Esophagus mucosa (tissue), 1 donor: ENCODE results near the gene C16orf78. TPM values are rescaled to one million over a fixed set of nuclear protein-coding genes. Genes with fewer than 3 reads are reported as not detected.

ENCODE experiments used
- ATAC-seq: fragments of 200-7000 bp; cut with Tn5 transposase; one replicate; pipeline ENCODE4 v1.9.1; 2020
- total RNA-seq: library from RNA; stranded (reverse); gene quantifications from one replicate; pipeline ENCODE4 v1.2.4, GENCODE V29; 2023
- donor health status: DM: yes; HTN: yes; CAD: no.

The C16orf78 gene
- total RNA-seq, 1 donor from 2014 or later, result not detected

DNA sequence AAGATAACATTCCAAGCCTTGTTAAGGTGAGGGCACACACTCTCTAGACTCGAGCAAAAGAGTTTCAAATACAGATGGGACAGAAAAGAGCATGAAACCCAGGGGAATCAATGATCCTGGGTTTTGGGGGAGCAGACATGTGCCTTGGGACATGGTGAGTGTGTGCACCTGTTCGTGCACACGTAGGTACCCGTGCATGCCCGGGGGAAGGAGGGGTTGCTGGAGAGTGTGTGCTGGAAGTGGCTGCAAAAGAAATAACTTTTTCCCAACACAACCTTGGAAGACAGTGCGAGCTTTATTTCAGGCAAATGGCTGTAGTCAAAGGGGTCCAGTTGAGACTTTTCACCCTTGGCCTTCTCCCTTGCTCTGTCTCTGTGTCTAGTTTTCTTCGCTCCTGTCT lies 62.6 kb downstream of the C16orf78 start:
- ATAC-seq, result no peak

DNA sequence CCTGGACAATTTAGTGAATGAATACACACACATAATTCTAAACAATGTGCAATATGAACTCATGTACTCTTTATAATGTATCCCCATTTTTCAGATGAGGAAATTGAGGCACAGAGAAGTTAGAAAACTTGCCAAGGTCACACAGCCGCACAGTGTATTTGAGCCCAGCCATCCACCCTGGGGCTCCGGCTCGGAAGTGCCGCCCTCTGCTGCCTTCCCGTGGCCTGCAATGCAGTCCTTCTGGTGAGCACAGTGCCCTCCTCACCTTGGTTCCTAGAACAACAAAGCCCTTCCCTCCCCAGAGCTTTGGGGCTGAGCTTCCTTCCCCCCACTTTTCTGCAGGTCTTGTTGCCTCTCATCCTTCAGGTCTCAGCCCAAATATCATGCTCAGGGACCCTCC lies 63.7 kb downstream of the C16orf78 start:
- ATAC-seq, result no peak

GRCh38 chr16:49439050-49439449 lies 65.4 kb downstream of the C16orf78 start:
- no peak for ATAC-seq

DNA sequence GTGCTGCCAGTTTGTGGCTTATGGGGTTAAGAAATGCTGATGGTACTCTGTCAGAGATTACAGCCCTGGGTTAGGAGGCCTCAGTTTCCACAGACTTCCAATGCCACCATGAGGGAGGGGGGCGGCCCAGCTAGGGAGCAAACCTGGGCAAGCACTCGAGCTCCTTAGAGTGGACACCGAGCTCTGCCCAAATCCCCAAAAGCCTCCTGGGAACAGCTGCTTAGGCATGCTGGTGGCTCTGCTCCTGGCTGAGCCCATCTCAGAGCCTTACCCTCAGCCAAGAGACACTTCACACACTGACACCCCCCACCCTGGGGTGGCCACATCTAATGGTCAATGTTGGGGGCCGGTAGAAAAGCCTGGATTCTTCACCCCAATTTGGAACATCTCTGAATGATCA lies 66.1 kb downstream of the C16orf78 start:
- no peak for ATAC-seq

DNA sequence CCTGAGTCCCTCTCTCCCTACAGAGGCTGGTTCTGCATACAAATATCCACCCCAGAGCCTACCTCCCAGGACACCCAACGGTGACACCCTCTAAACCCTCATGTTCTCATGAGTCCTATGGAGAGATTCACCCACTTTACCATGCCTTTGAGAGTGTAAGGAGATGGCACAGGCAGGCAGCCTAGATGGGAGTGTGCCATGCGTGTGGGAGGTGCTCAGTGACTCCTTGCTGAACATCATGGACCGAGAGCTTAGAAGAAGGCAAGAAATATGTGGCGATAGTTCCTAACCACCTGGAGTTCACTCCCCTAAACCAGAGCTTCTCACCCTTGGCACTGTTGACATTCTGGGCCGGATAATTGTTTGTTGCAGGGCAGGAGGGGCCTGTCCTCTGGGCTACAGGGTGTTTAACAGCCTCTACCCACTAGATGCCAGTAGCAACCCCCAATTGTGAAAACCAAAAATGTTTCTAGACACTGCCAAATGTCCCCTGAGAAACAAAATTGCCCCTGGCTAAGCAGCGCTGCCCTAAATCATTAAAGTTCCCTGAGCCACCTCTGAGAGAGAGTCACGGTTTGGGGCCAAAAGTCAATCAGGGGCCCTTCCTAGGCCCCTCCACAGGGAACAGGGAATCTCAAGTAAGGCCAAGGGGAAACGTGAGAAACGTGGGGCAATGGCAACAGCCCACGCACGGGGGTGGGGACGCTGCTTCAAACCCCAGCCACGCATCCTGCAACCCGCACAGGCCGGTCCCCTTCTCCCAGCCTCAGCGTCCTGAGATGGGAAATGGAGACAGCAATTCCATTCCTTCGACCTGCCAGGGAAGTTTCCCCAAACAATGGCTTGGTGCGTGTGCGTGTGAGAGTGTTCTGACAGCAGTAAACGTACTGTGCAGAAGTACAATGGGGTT lies 66.8 kb downstream of the C16orf78 start:
- no peak for ATAC-seq

- ATAC-seq, result peak; percentile 49
Observed at GRCh38 chr16:49441366-49441780, 67.8 kb downstream of the C16orf78 start.

DNA sequence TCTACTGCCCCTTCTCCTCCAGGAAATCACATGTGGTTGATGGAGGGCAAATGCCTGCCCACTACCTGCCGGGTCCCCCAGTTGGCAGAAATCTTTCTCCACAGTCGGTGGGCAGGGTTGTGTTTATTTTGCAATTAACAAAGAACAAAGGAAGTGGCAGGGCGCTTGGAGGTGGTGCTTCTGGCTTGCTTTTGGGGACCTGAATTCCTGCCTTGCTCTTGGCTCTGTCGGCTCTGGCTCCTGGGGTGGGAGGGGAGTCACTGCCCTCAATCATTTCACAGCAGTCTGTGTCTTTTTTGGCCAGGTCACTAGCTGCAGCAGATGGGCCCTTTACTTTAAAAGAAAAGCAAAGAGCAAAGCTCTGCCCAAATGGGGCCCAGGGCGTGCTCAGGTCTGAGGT lies 69.2 kb downstream of the C16orf78 start:
- no peak for ATAC-seq

DNA sequence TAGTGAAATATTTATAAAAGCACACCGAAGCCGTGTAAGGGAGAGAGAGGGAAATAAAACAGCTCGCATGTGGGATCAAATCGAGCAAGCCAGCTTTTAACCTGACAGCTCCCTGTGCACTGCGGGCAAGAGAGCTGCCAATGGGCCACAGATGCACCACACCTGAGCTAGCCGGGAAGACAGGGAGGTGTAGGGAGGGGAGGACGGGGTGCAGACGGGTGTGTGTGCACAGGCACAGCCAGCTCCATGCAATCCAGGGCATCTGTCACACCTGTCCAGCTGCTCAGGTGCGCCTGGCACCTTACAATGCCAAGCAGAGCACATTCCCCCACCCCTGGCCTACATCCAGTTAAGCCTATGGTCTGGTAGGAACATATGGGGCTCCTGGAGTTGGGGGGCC lies 70.0 kb downstream of the C16orf78 start:
- no peak for ATAC-seq

DNA sequence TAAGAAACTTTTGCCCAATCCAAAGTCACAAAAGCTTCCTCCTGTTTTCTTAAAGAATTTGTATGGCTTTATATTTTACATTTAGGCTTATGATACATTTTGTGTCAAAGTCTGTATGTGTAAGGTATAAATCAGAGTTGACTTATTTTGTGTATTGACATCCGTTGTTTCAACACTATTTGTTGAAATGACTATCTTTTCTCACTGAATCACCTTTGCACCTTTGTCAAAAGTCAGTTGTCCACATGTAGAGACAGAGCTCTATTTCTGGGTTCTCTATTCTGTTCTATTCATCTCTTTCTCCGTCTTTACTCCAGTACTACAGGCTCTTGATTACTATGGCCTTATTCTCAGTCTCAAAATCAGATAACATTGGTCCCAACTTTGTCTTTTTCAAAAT lies 73.2 kb downstream of the C16orf78 start:
- ATAC-seq, result no peak

Other genes starting within 250 kb of the C16orf78 start
- gene CBLN1, start 92.0 kb upstream of the C16orf78 start, total RNA-seq, result 0.36 TPM